Cardiac muscle cell (in vitro differentiated cells and primary cell): ENCODE data around the gene COL25A1. TPM values are rescaled to one million over a fixed set of nuclear protein-coding genes. Genes with fewer than 3 reads are reported as not detected.
"Not testable (repeated sequence)": the region's sequence is repeated elsewhere in the genome, so short reads cannot be mapped to it uniquely, and the experiment has no call there.

Experiments used
- DNase-seq, 2 donors: peaks; one replicate each; pipeline versions ENCODE4 v3.0.0 to v3.0.0-alpha.2; 2010 to 2017; ENCODE audit warnings: low read depth in 1 of 2, low spot score in 1 of 2
- H3K27ac ChIP-seq: fragments of 200-600 bp; sonication (generic); 2 replicates; pipeline ENCODE4 v1.5.1; 2016
- H3K27me3 ChIP-seq: fragments of 200-600 bp; sonication (generic); 2 replicates; pipeline ENCODE4 v1.6.0; 2016; ENCODE audit warnings: control low read depth
- H3K36me3 ChIP-seq: fragments of 200-600 bp; sonication (generic); 2 replicates; pipeline ENCODE4 v1.5.1; 2016; ENCODE audit warnings: control low read depth
- H3K4me1 ChIP-seq: fragments of 200-600 bp; sonication (generic); 2 replicates; pipeline ENCODE4 v1.8.1; 2017; ENCODE audit warnings: low read depth, mild to moderate bottlenecking, mixed run types
- H3K4me3 ChIP-seq: fragments of 200-600 bp; sonication (generic); 2 replicates; pipeline ENCODE4 v1.5.1; 2016; ENCODE audit warnings: mild to moderate bottlenecking
- H3K9me3 ChIP-seq: fragments of 200-600 bp; sonication (generic); 2 replicates; pipeline ENCODE4 v1.5.1; 2017; ENCODE audit warnings: low read depth, mild to moderate bottlenecking, control low read depth
- CTCF ChIP-seq: IDR thresholded peaks from 2 replicates; pipeline ENCODE4 v1.5.1; 2012; ENCODE audit warnings: low read depth, mild to moderate bottlenecking, low read length
- polyA plus RNA-seq: library from polyadenylated mRNA; unstranded; fragments of >200 nt; fragmentation: Nextera tagmentation; extraction: Ambion mirVana; gene quantifications from 2 replicates; pipeline ENCODE4 v1.2.1, GENCODE V29; 2016
- total RNA-seq: library from RNA; depleted of rRNA; stranded (reverse); fragments of >200 nt; gene quantifications from 2 replicates; pipeline ENCODE4 v1.2.3, GENCODE V29; 2016

The COL25A1 gene
- total and polyA plus RNA-seq, 2 experiments from 2014 or later = 3.5 to 8.4 TPM

GRCh38 chr4:108941904-108942430, 360.5 kb downstream of the COL25A1 start:
- no peak for TF ChIP-seq CTCF
- H3K27ac ChIP-seq = no peak overlapping the region
- H3K4me1 ChIP-seq = peaks cover 29% of the 10 kb centered on the region
- DNase-seq = no peak
- no peaks in the 10 kb centered on the region for H3K9me3 ChIP-seq
- no peak overlapping the region for H3K4me3 ChIP-seq
- H3K27me3 ChIP-seq = no peaks in the 10 kb centered on the region
- no peaks in the 10 kb centered on the region for H3K36me3 ChIP-seq

GRCh38 chr4:108940634-108941033, 361.8 kb downstream of the COL25A1 start:
- H3K27ac ChIP-seq = no peak overlapping the region
- no peaks in the 10 kb centered on the region for H3K27me3 ChIP-seq
- H3K4me1 ChIP-seq = peaks cover 29% of the 10 kb centered on the region
- no peaks in the 10 kb centered on the region for H3K36me3 ChIP-seq
- TF ChIP-seq CTCF = no peak
- H3K9me3 ChIP-seq = no peaks in the 10 kb centered on the region
- H3K4me3 ChIP-seq = no peak overlapping the region
- no peak for DNase-seq

GRCh38 chr4:108940149-108940548, 362.3 kb downstream of the COL25A1 start:
- H3K36me3 ChIP-seq = no peaks in the 10 kb centered on the region
- H3K27me3 ChIP-seq = no peaks in the 10 kb centered on the region
- H3K4me3 ChIP-seq = no peak overlapping the region
- TF ChIP-seq CTCF = no peak
- DNase-seq = no peak
- no peak overlapping the region for H3K27ac ChIP-seq
- peaks cover 29% of the 10 kb centered on the region for H3K4me1 ChIP-seq
- H3K9me3 ChIP-seq = no peaks in the 10 kb centered on the region

GRCh38 chr4:108937066-108937465, 365.4 kb downstream of the COL25A1 start:
- Histone ChIP-seq H3K4me1 (peaks cover 8% of the 10 kb centered on the region), H3K9me3 (no peaks in the 10 kb centered on the region), H3K27ac (no peak overlapping the region), H3K36me3 (no peaks in the 10 kb centered on the region), H3K27me3 (no peaks in the 10 kb centered on the region), H3K4me3 (no peak overlapping the region)
- DNase-seq = no peak
- TF ChIP-seq CTCF = no peak

GRCh38 chr4:108933925-108934324, 368.5 kb downstream of the COL25A1 start:
- H3K36me3 ChIP-seq, DNase-seq, H3K4me1 ChIP-seq, H3K4me3 ChIP-seq, H3K9me3 ChIP-seq, H3K27me3 ChIP-seq, H3K27ac ChIP-seq: not testable (repeated sequence)

GRCh38 chr4:108933046-108933445, 369.4 kb downstream of the COL25A1 start:
- DNase-seq = no peak
- Histone ChIP-seq H3K36me3 (no peaks in the 10 kb centered on the region), H3K27me3 (no peaks in the 10 kb centered on the region), H3K4me3 (no peak overlapping the region), H3K27ac (no peak overlapping the region), H3K4me1 (peaks cover 8% of the 10 kb centered on the region), H3K9me3 (no peaks in the 10 kb centered on the region)
- TF ChIP-seq CTCF = no peak
